ENCODE data around the gene UBE2O. TPM values are rescaled to one million over a fixed set of nuclear protein-coding genes. Genes with fewer than 3 reads are reported as not detected.

Gene UBE2O
- total RNA-seq, 2 experiments from 2014 or later, result 43.4 to 79.6 TPM

DNA sequence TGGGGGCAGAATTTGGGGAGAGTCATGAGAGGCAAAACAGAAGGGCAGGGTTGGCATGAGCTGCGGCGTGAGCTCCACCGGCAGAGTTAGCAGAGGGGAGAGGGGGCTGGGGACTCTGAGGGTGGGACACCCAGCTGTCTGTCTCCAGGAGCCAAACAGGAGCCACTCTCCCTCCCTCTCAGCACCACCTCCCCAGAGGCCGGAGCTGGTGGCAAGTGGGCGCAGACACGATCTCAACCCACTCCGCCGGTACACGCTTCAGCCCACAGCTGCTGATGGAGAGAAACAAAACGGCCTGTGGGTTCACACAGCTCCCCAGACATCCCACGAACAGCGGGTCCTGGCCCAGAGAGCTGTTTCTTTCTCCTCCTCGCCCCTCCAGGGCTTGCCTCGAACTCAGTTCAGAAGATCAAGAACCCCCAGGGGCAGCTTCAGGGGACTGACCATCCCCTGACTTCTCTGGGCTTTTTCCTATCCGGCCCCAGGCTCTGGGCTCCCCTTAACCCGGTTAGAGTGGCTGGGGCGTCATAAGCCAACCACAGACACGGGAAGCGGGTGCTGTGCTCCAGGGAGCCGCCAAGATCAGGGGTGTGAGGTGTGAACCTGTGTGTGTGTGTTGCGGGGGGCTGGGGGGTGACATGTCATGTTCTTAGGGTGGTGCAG lies 40.7 kb upstream of the UBE2O start:
- intact Hi-C loops (cut with micrococcal nuclease; ENCODE audit: unreplicated experiment), result loop anchor here (10.0 kb wide), 2 partner anchors 229 to 951 kb away; partner anchors contain the start of gene UBALD2
- no peak for TF ChIP-seq EZH2phosphoT487 (IDR thresholded peaks at IDR 0.05; ENCODE audit: borderline replicate concordance, low read depth, low read length)
- TF ChIP-seq, protein P1, sequence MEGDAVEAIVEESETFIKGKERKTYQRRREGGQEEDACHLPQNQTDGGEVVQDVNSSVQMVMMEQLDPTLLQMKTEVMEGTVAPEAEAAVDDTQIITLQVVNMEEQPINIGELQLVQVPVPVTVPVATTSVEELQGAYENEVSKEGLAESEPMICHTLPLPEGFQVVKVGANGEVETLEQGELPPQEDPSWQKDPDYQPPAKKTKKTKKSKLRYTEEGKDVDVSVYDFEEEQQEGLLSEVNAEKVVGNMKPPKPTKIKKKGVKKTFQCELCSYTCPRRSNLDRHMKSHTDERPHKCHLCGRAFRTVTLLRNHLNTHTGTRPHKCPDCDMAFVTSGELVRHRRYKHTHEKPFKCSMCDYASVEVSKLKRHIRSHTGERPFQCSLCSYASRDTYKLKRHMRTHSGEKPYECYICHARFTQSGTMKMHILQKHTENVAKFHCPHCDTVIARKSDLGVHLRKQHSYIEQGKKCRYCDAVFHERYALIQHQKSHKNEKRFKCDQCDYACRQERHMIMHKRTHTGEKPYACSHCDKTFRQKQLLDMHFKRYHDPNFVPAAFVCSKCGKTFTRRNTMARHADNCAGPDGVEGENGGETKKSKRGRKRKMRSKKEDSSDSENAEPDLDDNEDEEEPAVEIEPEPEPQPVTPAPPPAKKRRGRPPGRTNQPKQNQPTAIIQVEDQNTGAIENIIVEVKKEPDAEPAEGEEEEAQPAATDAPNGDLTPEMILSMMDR (conservative IDR thresholded peaks at IDR 0.05; ENCODE audit: low read length), result no peak
- peaks cover 21% of the 10 kb centered on the region; the same call in 1 of the 2 replicates for H3K36me3 ChIP-seq (ENCODE audit: insufficient read depth, low read length)
- peak; percentile 52 for DNase-seq (ENCODE audit: low spot score)
- no peak overlapping the region for H2AFZ ChIP-seq (ENCODE audit: low read length)
- H3K4me2 ChIP-seq (ENCODE audit: low read length), result peak overlapping the region; percentile 98
- peaks cover 25% of the 10 kb centered on the region for H3K79me2 ChIP-seq (ENCODE audit: insufficient read depth, low read depth, low read length)
- no peaks in the 10 kb centered on the region for H3K9me3 ChIP-seq (ENCODE audit: low read length)
- peak overlapping the region; percentile 41 for H3K4me3 ChIP-seq (ENCODE audit: low read depth, low read length, poor library complexity, severe bottlenecking)
- CTCF ChIA-PET (ENCODE audit: unreplicated experiment), result interaction anchor here (0.6 to 2.9 kb wide), 6 partner anchors 9 to 514 kb away, joined by 3 to 15 read pairs (median 6); partner anchors contain the start of gene AANAT
- POLR2A ChIA-PET, result interaction anchor here (0.6 to 6.3 kb wide), 10 partner anchors 9 to 830 kb away, joined by 3 to 50 read pairs (median 4); partner anchors contain the start of genes AANAT, RHBDF2 and UBE2O
- BruUV-seq (replicated peaks), result no TSS peak
- peak overlapping the region; percentile 83 for H3K27ac ChIP-seq (ENCODE audit: low read depth, low read length, poor library complexity, severe bottlenecking)
- H4K20me1 ChIP-seq (ENCODE audit: insufficient read depth, low read length), result no peaks in the 10 kb centered on the region
- H3K9me2 ChIP-seq (ENCODE audit: insufficient read depth, low read length), result no peaks in the 10 kb centered on the region
- peaks cover 91% of the 10 kb centered on the region for H3K4me1 ChIP-seq (ENCODE audit: insufficient read depth, low read length, poor library complexity, severe bottlenecking)

DNA sequence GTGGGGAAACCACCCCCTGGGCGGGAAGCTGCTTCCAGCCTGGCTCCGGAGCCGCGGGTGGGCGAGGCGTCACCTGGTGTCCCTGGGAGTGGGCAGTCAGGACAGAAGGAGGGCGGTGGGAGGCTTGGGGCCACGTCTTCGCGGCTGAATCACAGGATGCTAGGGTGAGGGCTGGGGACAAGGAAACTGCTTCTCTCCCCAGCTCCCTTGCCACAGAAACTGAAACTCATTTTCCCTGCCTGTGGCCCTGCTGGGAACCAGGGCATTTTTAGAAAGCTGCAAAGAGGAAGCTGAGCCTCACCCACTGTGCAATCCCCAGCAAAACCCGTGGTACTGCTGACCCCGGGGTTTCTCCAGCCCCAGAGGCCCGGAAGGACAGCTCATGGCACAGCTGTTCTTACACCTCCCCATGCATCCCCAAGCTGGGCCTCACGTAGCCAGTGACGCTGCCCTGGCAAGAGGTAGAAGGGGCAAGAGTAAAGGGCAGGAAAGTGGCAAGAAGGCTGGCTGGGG lies 40.1 kb upstream of the UBE2O start:
- Histone ChIP-seq H3K4me3 (ENCODE audit: low read depth, low read length, poor library complexity, severe bottlenecking) (peak overlapping the region; percentile 41), H3K9me2 (ENCODE audit: insufficient read depth, low read length) (no peaks in the 10 kb centered on the region), H4K20me1 (ENCODE audit: insufficient read depth, low read length) (no peaks in the 10 kb centered on the region), H3K27ac (ENCODE audit: low read depth, low read length, poor library complexity, severe bottlenecking) (peak overlapping the region; percentile 83), H3K79me2 (ENCODE audit: insufficient read depth, low read depth, low read length) (peaks cover 19% of the 10 kb centered on the region), H3K4me1 (ENCODE audit: insufficient read depth, low read length, poor library complexity, severe bottlenecking) (peaks cover 85% of the 10 kb centered on the region), H3K4me2 (ENCODE audit: low read length) (peak overlapping the region; percentile 98), H3K36me3 (ENCODE audit: insufficient read depth, low read length) (peaks cover 20% of the 10 kb centered on the region; the same call in 1 of the 2 replicates), H2AFZ (ENCODE audit: low read length) (no peak overlapping the region), H3K9me3 (ENCODE audit: low read length) (no peaks in the 10 kb centered on the region)
- intact Hi-C loops (cut with micrococcal nuclease; ENCODE audit: unreplicated experiment), result loop anchor here (1.0 to 10.0 kb wide), 3 partner anchors 11 to 952 kb away; partner anchors contain the start of gene UBALD2
- no TSS peak for BruUV-seq (replicated peaks)
- TF ChIP-seq, protein P1 (conservative IDR thresholded peaks at IDR 0.05; ENCODE audit: low read length), result no peak
- TF ChIP-seq EZH2phosphoT487 (IDR thresholded peaks at IDR 0.05; ENCODE audit: borderline replicate concordance, low read depth, low read length), result no peak
- DNase-seq (ENCODE audit: low spot score), result peak; percentile 81
- CTCF ChIA-PET (ENCODE audit: unreplicated experiment), result interaction anchor here (0.7 to 2.9 kb wide), 7 partner anchors 10 to 35 kb away, joined by 3 to 15 read pairs (median 4); partner anchors contain the start of gene AANAT
- POLR2A ChIA-PET, result interaction anchor here (0.6 to 6.3 kb wide), 11 partner anchors 7 to 649 kb away, joined by 3 to 50 read pairs (median 3); partner anchors contain the start of genes AANAT, RHBDF2 and UBE2O
